ENCODE measurements around the gene FOXK1. TPM values are rescaled to one million over a fixed set of nuclear protein-coding genes. Genes with fewer than 3 reads are reported as not detected.

Gene FOXK1
- total RNA-seq, 4 donors from 2014 or later, result 9.6 to 35.0 (median 12.5) TPM

- no peak for TF ChIP-seq CTCF (IDR thresholded peaks at IDR 0.05; ENCODE audit: low read depth)
Observed at GRCh38 chr7:4706384-4707216, 24.5 kb downstream of the FOXK1 start.

GRCh38 chr7:4707217-4707741 lies 25.2 kb downstream of the FOXK1 start:
- no peak for TF ChIP-seq CTCF (IDR thresholded peaks at IDR 0.05; ENCODE audit: low read depth)

GRCh38 chr7:4707980-4708411 lies 25.9 kb downstream of the FOXK1 start:
- TF ChIP-seq CTCF (IDR thresholded peaks at IDR 0.05; ENCODE audit: low read depth), result no peak

- no peak for TF ChIP-seq CTCF (IDR thresholded peaks at IDR 0.05; ENCODE audit: low read depth)
Observed at GRCh38 chr7:4709187-4709586, 27.1 kb downstream of the FOXK1 start.

GRCh38 chr7:4711093-4711492 lies 29.0 kb downstream of the FOXK1 start:
- no peak for TF ChIP-seq CTCF (IDR thresholded peaks at IDR 0.05; ENCODE audit: low read depth)

- TF ChIP-seq CTCF (IDR thresholded peaks at IDR 0.05; ENCODE audit: low read depth), result no peak
Observed at GRCh38 chr7:4711634-4712033, 29.5 kb downstream of the FOXK1 start.

- no peak for TF ChIP-seq CTCF (IDR thresholded peaks at IDR 0.05; ENCODE audit: low read depth)
Observed at GRCh38 chr7:4712281-4713182, 30.4 kb downstream of the FOXK1 start.
